Nephron progenitor cell (in vitro differentiated cells): Measurements from ENCODE around the gene TNFAIP8L1.

Experiments
- DNase-seq: peaks from one replicate; pipeline ENCODE4 v3.0.0; 2021
- H3K27ac Mint-ChIP-seq: 2 replicates; pipeline ENCODE4 v1.8.0; 2021; ENCODE audit warnings: mild to moderate bottlenecking, moderate library complexity, mixed read lengths
- H3K27me3 Mint-ChIP-seq: 2 replicates; pipeline ENCODE4 v1.8.0; 2021; ENCODE audit warnings: mild to moderate bottlenecking, low read depth, mixed read lengths; ENCODE audit not compliant: poor library complexity
- H3K36me3 Mint-ChIP-seq: 2 replicates; pipeline ENCODE4 v1.8.0; 2021; ENCODE audit warnings: low read depth, mixed read lengths
- H3K4me1 Mint-ChIP-seq: 2 replicates; pipeline ENCODE4 v1.8.0; 2021; ENCODE audit warnings: mixed read lengths
- H3K4me3 Mint-ChIP-seq: 2 replicates; pipeline ENCODE4 v1.8.0; 2021; ENCODE audit warnings: mild to moderate bottlenecking, moderate library complexity, mixed read lengths
- H3K9me3 Mint-ChIP-seq: 2 replicates; pipeline ENCODE4 v1.8.0; 2021; ENCODE audit warnings: mild to moderate bottlenecking, moderate library complexity, mixed read lengths
- CTCF ChIP-seq: fragments of 200-600 bp; sonication (generic); IDR thresholded peaks from 2 replicates; pipeline ENCODE4 v1.5.0; 2021; ENCODE audit warnings: antibody characterized with exemption

The TNFAIP8L1 gene

DNA sequence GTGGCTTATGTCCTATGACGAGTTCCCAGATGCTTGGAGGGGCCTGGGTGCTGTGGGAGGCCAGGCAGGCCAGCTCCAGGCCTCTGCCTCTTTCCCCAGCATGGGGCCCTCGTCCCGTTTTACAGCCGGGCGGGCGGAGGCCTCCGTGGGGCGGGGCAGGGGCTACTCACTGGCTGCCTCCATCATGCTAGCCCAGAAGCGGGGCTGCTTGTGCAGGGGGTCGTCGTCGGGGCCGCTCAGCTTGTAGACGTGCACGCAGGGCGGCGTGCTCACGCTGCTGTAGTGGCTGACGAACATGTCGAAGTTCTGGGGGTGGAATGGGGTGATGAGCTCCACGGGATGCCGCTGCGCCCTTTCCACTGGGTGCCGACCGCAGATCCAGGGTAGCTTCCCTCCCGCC, 49.3 kb downstream of the TNFAIP8L1 start:
- TF ChIP-seq CTCF, result no peak
- H3K4me1 Mint-ChIP-seq, result no peaks in the 10 kb centered on the region
- peaks cover 5% of the 10 kb centered on the region for H3K27me3 Mint-ChIP-seq
- no peak overlapping the region for H3K27ac Mint-ChIP-seq
- no peak for DNase-seq
- H3K4me3 Mint-ChIP-seq, result no peak overlapping the region
- H3K36me3 Mint-ChIP-seq, result peaks cover 24% of the 10 kb centered on the region
- no peaks in the 10 kb centered on the region for H3K9me3 Mint-ChIP-seq

DNA sequence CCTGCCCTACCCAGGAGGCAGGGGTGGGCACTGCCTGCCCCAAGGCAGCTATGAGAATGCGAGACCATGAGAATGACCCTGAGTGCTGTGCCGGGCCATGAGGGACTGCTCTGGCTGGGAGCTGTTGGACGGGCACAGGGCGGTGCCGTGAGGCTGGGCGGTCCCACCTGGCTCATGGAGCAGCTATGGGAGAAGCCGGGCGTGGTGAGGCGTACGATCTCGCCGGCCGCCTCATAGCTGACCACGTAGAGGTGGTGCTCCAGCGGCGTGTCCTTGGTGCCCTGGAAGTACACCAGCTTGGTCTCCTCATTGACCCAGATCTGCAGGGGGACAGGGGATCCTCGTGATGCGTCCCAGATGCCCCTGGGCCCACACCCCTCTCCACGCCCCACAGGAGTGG, 50.1 kb downstream of the TNFAIP8L1 start:
- H3K27me3 Mint-ChIP-seq, result peaks cover 5% of the 10 kb centered on the region
- DNase-seq, result no peak
- peaks cover 25% of the 10 kb centered on the region for H3K36me3 Mint-ChIP-seq
- no peak for TF ChIP-seq CTCF
- no peaks in the 10 kb centered on the region for H3K9me3 Mint-ChIP-seq
- H3K4me3 Mint-ChIP-seq, result no peak overlapping the region
- H3K27ac Mint-ChIP-seq, result no peak overlapping the region
- H3K4me1 Mint-ChIP-seq, result no peaks in the 10 kb centered on the region

DNA sequence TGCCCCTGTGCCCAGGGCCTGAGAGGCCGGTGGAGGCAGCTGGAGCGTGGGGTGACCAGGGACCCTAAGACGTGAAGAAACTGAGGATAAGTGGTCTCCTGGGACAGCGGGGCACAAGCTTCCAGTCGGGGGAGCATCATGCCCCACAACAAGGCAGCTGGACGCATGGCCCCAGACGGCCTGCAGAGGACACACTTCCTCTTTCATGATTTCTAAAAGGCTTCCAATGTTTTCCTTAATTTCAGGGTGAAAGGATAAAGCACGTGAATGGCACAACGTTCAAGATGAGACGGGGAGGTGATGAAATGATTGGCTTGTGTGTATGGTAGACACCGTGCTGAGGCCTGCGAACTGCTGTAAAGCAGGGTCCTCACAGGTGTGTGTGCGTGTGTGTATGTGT, 51.0 kb downstream of the TNFAIP8L1 start:
- DNase-seq, result no peak
- TF ChIP-seq CTCF, result no peak
- peaks cover 35% of the 10 kb centered on the region for H3K36me3 Mint-ChIP-seq
- H3K4me1 Mint-ChIP-seq, result no peaks in the 10 kb centered on the region
- peak overlapping the region; percentile 70 for H3K27ac Mint-ChIP-seq
- no peak overlapping the region for H3K4me3 Mint-ChIP-seq
- peaks cover 5% of the 10 kb centered on the region for H3K27me3 Mint-ChIP-seq
- H3K9me3 Mint-ChIP-seq, result no peaks in the 10 kb centered on the region

DNA sequence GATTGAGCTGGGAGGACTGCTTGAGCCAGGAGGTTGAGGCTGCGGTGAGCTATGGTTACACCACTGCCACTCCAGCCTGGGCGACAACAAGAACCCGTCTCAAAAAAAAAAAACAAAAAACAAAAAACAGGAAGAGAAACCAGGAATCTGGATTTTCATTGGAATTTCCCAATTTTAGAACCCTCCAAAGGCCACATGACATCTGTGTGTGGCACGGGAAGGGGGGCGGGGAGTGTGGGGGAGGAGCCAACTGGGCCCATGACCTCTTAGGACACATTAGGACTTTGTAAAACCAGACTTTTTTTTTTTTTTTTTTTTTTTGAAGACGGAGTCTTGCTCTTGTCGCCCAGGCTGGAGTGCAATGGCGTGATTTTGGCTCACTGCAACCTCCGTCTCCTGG, 52.1 kb downstream of the TNFAIP8L1 start:
- peaks cover 2% of the 10 kb centered on the region for H3K27me3 Mint-ChIP-seq
- DNase-seq, result no peak

GRCh38 chr19:4692251-4693077, 53.1 kb downstream of the TNFAIP8L1 start:
- Mint-ChIP-seq H3K4me3 (no peak overlapping the region), H3K4me1 (peaks cover 9% of the 10 kb centered on the region), H3K27ac (peak overlapping the region; percentile 72), H3K27me3 (peaks cover 2% of the 10 kb centered on the region), H3K36me3 (peaks cover 30% of the 10 kb centered on the region), H3K9me3 (no peaks in the 10 kb centered on the region)
- DNase-seq, result no peak
- no peak for TF ChIP-seq CTCF

More for the DNA sequence above, 52.1 kb downstream of the TNFAIP8L1 start:
- H3K27ac Mint-ChIP-seq, result no peak overlapping the region
- H3K4me3 Mint-ChIP-seq, result no peak overlapping the region
- peaks cover 35% of the 10 kb centered on the region for H3K36me3 Mint-ChIP-seq
- H3K4me1 Mint-ChIP-seq, result no peaks in the 10 kb centered on the region
- H3K9me3 Mint-ChIP-seq, result no peaks in the 10 kb centered on the region
- TF ChIP-seq CTCF, result no peak

GRCh38 chr19:4693078-4693350, 53.7 kb downstream of the TNFAIP8L1 start:
- peaks cover 2% of the 10 kb centered on the region for H3K27me3 Mint-ChIP-seq
- H3K36me3 Mint-ChIP-seq, result peaks cover 30% of the 10 kb centered on the region
- H3K4me1 Mint-ChIP-seq, result peaks cover 10% of the 10 kb centered on the region
- no peak overlapping the region for H3K4me3 Mint-ChIP-seq
- no peak for TF ChIP-seq CTCF
- no peaks in the 10 kb centered on the region for H3K9me3 Mint-ChIP-seq
- H3K27ac Mint-ChIP-seq, result no peak overlapping the region
- no peak for DNase-seq
